B cell (primary cell): ENCODE results near the gene GTF2IRD1. TPM values are rescaled to one million over a fixed set of nuclear protein-coding genes. Genes with fewer than 3 reads are reported as not detected.
"Not testable (repeated sequence)": the region's sequence is repeated elsewhere in the genome, so short reads cannot be mapped to it uniquely, and the experiment has no call there.

ENCODE experiments used
- ATAC-seq: fragments of 200-7000 bp; cut with Tn5 transposase; one replicate; pipeline ENCODE4 v1.10.0; 2021; ENCODE audit warnings: low read depth, mild to moderate bottlenecking, moderate number of reproducible peaks, moderate library complexity
- CTCF ChIA-PET: fragments of 350-600 bp; sonication (Branson Sonifier 250); formaldehyde crosslinking; loops from one replicate; lab custom pipeline; 2021; ENCODE audit warnings: antibody characterized with exemption, inconsistent platforms; lab: Charles Lee
- POLR2A ChIA-PET: fragments of 350-600 bp; sonication (Branson Sonifier 250); formaldehyde crosslinking; loops from one replicate; lab custom pipeline; 2021; ENCODE audit warnings: antibody characterized with exemption; lab: Charles Lee
- DNase-seq: peaks from one replicate; pipeline ENCODE4 v3.0.0; 2013
- H2AFZ ChIP-seq: 2 replicates; pipeline ENCODE4 v1.6.1; 2012; ENCODE audit warnings: mild to moderate bottlenecking, low read depth, low read length; ENCODE audit not compliant: insufficient read depth, poor library complexity, severe bottlenecking
- H3K27ac ChIP-seq, 2 donors: 1 replicate in 1 of 2; 2 replicates in 1 of 2; pipeline ENCODE4 v1.5.1; 2012 to 2013; ENCODE audit warnings: low read length in 2 of 2, mild to moderate bottlenecking in 2 of 2, moderate library complexity in 1 of 2
- H3K27me3 ChIP-seq, 4 experiments: fragments of 200-600 bp in 1 of 4; sonication (generic) in 1 of 4; replicated peaks in 1 of 4; 1 replicate in 2 of 4; 2 replicates in 2 of 4; pipeline versions ENCODE4 v1.6.1 to v1.7.0; 2013 to 2016; ENCODE audit warnings: low read length in 3 of 4, mild to moderate bottlenecking in 2 of 4, mixed read lengths in 1 of 4, moderate library complexity in 1 of 4; ENCODE audit not compliant: insufficient read depth in 4 of 4, control insufficient read depth in 3 of 4; ENCODE audit errors: control extremely low read depth in 1 of 4
- H3K36me3 ChIP-seq, 2 experiments: replicated peaks in 1 of 2; 1 replicate in 1 of 2; 2 replicates in 1 of 2; pipeline versions ENCODE4 v1.6.1 to v1.7.1; 2013; ENCODE audit warnings: low read length in 1 of 2; ENCODE audit not compliant: insufficient read depth in 2 of 2, control insufficient read depth in 1 of 2; ENCODE audit errors: control extremely low read depth in 1 of 2, extremely low read depth in 1 of 2
- H3K4me1 ChIP-seq, 2 donors: fragments of 200-600 bp in 1 of 2; sonication (generic) in 1 of 2; 1 replicate in 1 of 2; 2 replicates in 1 of 2; pipeline versions ENCODE4 v1.5.1 to v1.6.1; 2013 to 2017; ENCODE audit warnings: low read length in 2 of 2; ENCODE audit not compliant: control insufficient read depth in 2 of 2, insufficient read depth in 2 of 2
- H3K4me2 ChIP-seq: replicated peaks from 2 replicates; pipeline ENCODE3; 2012; ENCODE audit warnings: mild to moderate bottlenecking, low read depth, low read length; ENCODE audit not compliant: poor library complexity, severe bottlenecking
- H3K4me3 ChIP-seq, 5 experiments: fragments of 200-600 bp in 1 of 5; sonication (generic) in 1 of 5; 1 replicate in 3 of 5; 2 replicates in 2 of 5; pipeline versions ENCODE4 v1.5.1 to v1.7.0; 2011 to 2016; ENCODE audit warnings: low read length in 4 of 5, mild to moderate bottlenecking in 4 of 5, low read depth in 2 of 5, control low read depth in 1 of 5, moderate library complexity in 1 of 5; ENCODE audit not compliant: insufficient read depth in 1 of 5; ENCODE audit errors: control extremely low read depth in 1 of 5, extremely low read depth in 1 of 5
- H3K79me2 ChIP-seq: fragments of 200-600 bp; sonication (generic); one replicate; pipeline ENCODE4 v1.6.0; 2016; ENCODE audit warnings: low read length; ENCODE audit not compliant: control insufficient read depth, insufficient read depth
- H3K9ac ChIP-seq: fragments of 200-600 bp; sonication (generic); 2 replicates; pipeline ENCODE4 v1.6.1; 2017; ENCODE audit warnings: mild to moderate bottlenecking, low read length, moderate library complexity
- H3K9me3 ChIP-seq, 3 donors: one replicate each; pipeline versions ENCODE4 v1.6.1 to v1.7.1; 2013; ENCODE audit warnings: low read length in 2 of 3; ENCODE audit not compliant: control insufficient read depth in 2 of 3, insufficient read depth in 1 of 3; ENCODE audit errors: control extremely low read depth in 1 of 3
- H4K20me1 ChIP-seq: 2 replicates; pipeline ENCODE4 v1.6.0; 2012; ENCODE audit warnings: mild to moderate bottlenecking, low read length; ENCODE audit not compliant: insufficient read depth, control insufficient read depth, poor library complexity, severe bottlenecking
- H3K27ac Mint-ChIP-seq: one replicate; pipeline ENCODE4 v1.8.0; 2021; ENCODE audit warnings: mixed read lengths
- H3K27me3 Mint-ChIP-seq: one replicate; pipeline ENCODE4 v1.8.0; 2021; ENCODE audit warnings: mixed read lengths
- H3K4me1 Mint-ChIP-seq: one replicate; pipeline ENCODE4 v1.8.0; 2021; ENCODE audit warnings: mixed read lengths
- H3K4me3 Mint-ChIP-seq: one replicate; pipeline ENCODE4 v1.8.0; 2021; ENCODE audit warnings: mixed read lengths
- H3K9me3 Mint-ChIP-seq: one replicate; pipeline ENCODE4 v1.8.0; 2022; ENCODE audit warnings: mixed read lengths; ENCODE audit not compliant: insufficient read depth
- EZH2 ChIP-seq: IDR thresholded peaks from 2 replicates; pipeline ENCODE4 v1.6.1; 2012; ENCODE audit warnings: borderline replicate concordance, low read depth, mild to moderate bottlenecking, moderate library complexity, low read length; ENCODE audit not compliant: insufficient read depth, poor library complexity, severe bottlenecking
- WGBS: methylation state at CpG from one replicate; pipeline ENCODE4 v1.1.5; 2013; ENCODE audit warnings: missing lambda C conversion rate; ENCODE audit not compliant: insufficient coverage; 5-methylcytosine and 5-hydroxymethylcytosine counted together
- intact Hi-C: fragments of 100-400 bp; cut with micrococcal nuclease; formaldehyde crosslinking; loops from one replicate; pipeline ENCODE4 v1.10.0; 2022
- polyA plus RNA-seq: library from polyadenylated mRNA; depleted of rRNA; stranded (reverse); fragments of >200 nt; gene quantifications from 2 replicates; pipeline ENCODE4 v1.2.3, GENCODE V29; 2012
- total RNA-seq, 2 donors: library from RNA; stranded (reverse); fragments of 120-200 nt in 1 of 2; gene quantifications; 1 replicate in 1 of 2; 2 replicates in 1 of 2; pipeline versions ENCODE4 v1.2.3 to v1.2.4, GENCODE V29; 2013 to 2022
- TF ChIP-seq, protein P1 (sequence below): fragments of 200-600 bp; IDR thresholded peaks from one replicate; pipeline ENCODE4 v1.8.0; 2022; ENCODE audit warnings: antibody characterized with exemption, mild to moderate bottlenecking

The GTF2IRD1 gene
- total and polyA plus RNA-seq, 2 donors (not counting 1 experiment from before 2014, with no cell fraction given), result 0.45 to 2.2 TPM

DNA sequence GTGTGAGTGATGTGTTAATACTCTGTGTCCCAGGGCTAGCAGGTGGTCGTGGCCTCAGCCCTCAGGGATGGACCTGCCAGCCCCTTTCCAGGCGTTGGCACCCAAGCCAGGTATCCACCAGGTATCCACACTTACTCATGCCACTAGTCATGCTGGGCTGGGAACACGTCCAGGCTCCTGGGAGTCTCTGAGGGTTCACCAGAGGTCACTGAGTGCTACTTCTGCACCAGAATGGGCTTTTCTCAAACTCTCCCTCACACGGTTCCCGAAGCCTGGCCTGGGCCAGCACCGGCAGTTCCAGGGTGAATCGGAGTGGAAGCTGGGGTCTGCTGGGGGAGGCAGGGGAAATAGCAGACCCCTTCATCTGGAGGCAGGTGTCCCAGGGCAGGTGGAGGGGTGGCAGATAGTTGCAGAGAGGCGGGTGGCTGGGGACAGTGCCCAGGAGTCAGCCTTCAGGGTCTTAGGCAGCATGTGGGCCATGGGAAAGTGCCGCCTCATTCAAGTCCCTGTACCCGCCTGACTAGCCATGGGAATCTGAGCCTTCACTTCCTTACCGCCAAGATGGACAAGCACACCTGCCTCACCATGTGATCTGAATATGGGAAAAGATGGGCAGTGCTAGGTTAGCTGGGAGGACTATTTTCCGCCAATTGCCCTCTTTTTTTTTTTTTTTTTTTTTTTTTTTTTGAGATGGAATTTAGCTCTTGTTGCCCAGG lies 108.3 kb downstream of the GTF2IRD1 start:
- Mint-ChIP-seq H3K4me3 (no peak overlapping the region), H3K4me1 (no peaks in the 10 kb centered on the region), H3K9me3 (no peaks in the 10 kb centered on the region), H3K27ac (no peak overlapping the region), H3K27me3 (no peaks in the 10 kb centered on the region)
- Histone ChIP-seq H3K4me1 (no peaks in the 10 kb centered on the region), H3K27me3 (no peaks in the 10 kb centered on the region), H3K9ac (no peak overlapping the region), H3K79me2 (no peaks in the 10 kb centered on the region), H3K4me2 (no peak overlapping the region), H2AFZ (no peak overlapping the region), H3K9me3 (no peaks in the 10 kb centered on the region), H3K27ac (no peak overlapping the region), H3K4me3 (no peak overlapping the region), H4K20me1 (no peaks in the 10 kb centered on the region), H3K36me3 (no peaks in the 10 kb centered on the region)
- POLR2A ChIA-PET, result no interaction called here
- WGBS, result 92% methylated on average over 8 of the region's 12 CpGs
- ATAC-seq (no peak), DNase-seq (no peak)
- intact Hi-C loops, result loop anchor here (10.0 kb wide), 1 partner anchor 107 kb away; the partner anchor contains the start of gene GTF2IRD1
- CTCF ChIA-PET, result no interaction called here
- TF ChIP-seq EZH2, result no peak
- TF ChIP-seq, protein P1, sequence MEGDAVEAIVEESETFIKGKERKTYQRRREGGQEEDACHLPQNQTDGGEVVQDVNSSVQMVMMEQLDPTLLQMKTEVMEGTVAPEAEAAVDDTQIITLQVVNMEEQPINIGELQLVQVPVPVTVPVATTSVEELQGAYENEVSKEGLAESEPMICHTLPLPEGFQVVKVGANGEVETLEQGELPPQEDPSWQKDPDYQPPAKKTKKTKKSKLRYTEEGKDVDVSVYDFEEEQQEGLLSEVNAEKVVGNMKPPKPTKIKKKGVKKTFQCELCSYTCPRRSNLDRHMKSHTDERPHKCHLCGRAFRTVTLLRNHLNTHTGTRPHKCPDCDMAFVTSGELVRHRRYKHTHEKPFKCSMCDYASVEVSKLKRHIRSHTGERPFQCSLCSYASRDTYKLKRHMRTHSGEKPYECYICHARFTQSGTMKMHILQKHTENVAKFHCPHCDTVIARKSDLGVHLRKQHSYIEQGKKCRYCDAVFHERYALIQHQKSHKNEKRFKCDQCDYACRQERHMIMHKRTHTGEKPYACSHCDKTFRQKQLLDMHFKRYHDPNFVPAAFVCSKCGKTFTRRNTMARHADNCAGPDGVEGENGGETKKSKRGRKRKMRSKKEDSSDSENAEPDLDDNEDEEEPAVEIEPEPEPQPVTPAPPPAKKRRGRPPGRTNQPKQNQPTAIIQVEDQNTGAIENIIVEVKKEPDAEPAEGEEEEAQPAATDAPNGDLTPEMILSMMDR, result no peak

DNA sequence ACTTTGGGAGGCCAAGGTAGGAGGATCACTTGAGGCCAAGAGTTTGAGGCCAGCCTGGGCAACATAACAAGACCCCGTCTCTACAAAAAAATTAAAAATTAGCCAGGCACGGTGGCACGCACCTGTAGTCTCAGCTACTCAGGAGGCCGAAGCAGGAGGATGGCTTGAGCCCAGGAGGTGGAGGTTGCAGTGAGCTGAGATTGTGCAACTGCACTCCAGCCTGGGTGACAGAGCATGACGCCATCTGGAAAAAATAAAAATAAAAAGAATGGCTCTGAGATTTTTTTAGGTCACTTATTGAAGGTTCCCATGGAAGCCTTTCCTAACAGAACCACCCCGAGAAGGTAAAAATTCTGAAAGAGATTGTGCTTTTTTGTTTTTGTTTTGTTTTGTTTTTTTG lies 109.9 kb downstream of the GTF2IRD1 start:
- 98% methylated on average over 4 of the region's 6 CpGs for WGBS
- H3K9me3 Mint-ChIP-seq, H3K4me2 ChIP-seq, H3K9me3 ChIP-seq, H3K4me1 ChIP-seq, H3K4me1 Mint-ChIP-seq, H3K27me3 ChIP-seq, H3K27me3 Mint-ChIP-seq, H3K4me3 ChIP-seq, CTCF ChIA-PET, H3K4me3 Mint-ChIP-seq, ATAC-seq, H3K36me3 ChIP-seq, DNase-seq, H3K27ac Mint-ChIP-seq, H3K27ac ChIP-seq, H2AFZ ChIP-seq, H4K20me1 ChIP-seq, H3K9ac ChIP-seq, POLR2A ChIA-PET, H3K79me2 ChIP-seq: not testable (repeated sequence)
- intact Hi-C loops, result loop anchor here (10.0 kb wide), 1 partner anchor 109 kb away; the partner anchor contains the start of gene GTF2IRD1
